K562 (cell line): Measurements from ENCODE around the gene MMP12. TPM values are rescaled to one million over a fixed set of nuclear protein-coding genes. Genes with fewer than 3 reads are reported as not detected.

Source experiments
- ATAC-seq: fragments of 200-7000 bp; cut with Tn5 transposase; 3 replicates; pipeline ENCODE4 v1.9.1; 2020; ENCODE audit warnings: moderate library complexity
- BruUV-seq: library from RNA; stranded (reverse); fragments of 400-500 nt; replicated peaks from 2 replicates; lab custom pipeline; 2021; lab: Mats Ljungman, UMichigan
- CTCF ChIA-PET: fragments of 300-600 bp; formaldehyde crosslinking; extraction: SDS; loops from one replicate; lab custom pipeline; 2021; ENCODE audit warnings: low intra/inter-chr PET ratio; lab: Yijun Ruan, JAX
- POLR2A ChIA-PET: fragments of 300-600, 350-650 bp; sonication (Branson Sonifier 250); formaldehyde crosslinking; extraction: SDS; loops from one replicate; lab custom pipeline; 2021; ENCODE audit warnings: antibody characterized with exemption, inconsistent platforms; lab: Yijun Ruan, JAX
- DNase-seq, 4 experiments: peaks; one replicate each; pipeline versions ENCODE4 v3.0.0 to v3.0.0-alpha.2; 2011 to 2018; ENCODE audit warnings: low spot score in 3 of 4, mixed read lengths in 3 of 4; ENCODE audit errors: extremely low read depth in 1 of 4
- FAIRE-seq: peaks from 2 replicates; lab custom pipeline; 2011; peaks lifted over from hg19 to GRCh38; lab: Jason Lieb, UNC
- H2AFZ ChIP-seq: 2 replicates; pipeline ENCODE4 v1.6.0; 2011; ENCODE audit warnings: low read depth, low read length, control low read depth, inconsistent platforms
- H3K27ac ChIP-seq: fragments of 200-600 bp; 3 replicates; pipeline ENCODE4 v1.8.0; 2011; ENCODE audit warnings: low read depth, mild to moderate bottlenecking, control low read depth, inconsistent platforms, low read length, moderate library complexity, mixed read lengths; ENCODE audit errors: extremely low read depth
- H3K27me3 ChIP-seq, 2 experiments: fragments of 300-600 bp in 1 of 2; 2 replicates in 1 of 2; 3 replicates in 1 of 2; pipeline versions ENCODE4 v1.6.0 to v1.8.0; 2011; ENCODE audit warnings: inconsistent platforms in 2 of 2, low read length in 2 of 2, mild to moderate bottlenecking in 1 of 2, mixed read lengths in 1 of 2, moderate library complexity in 1 of 2; ENCODE audit not compliant: control insufficient read depth in 2 of 2, insufficient read depth in 2 of 2
- H3K36me3 ChIP-seq: fragments of 300-600 bp; 3 replicates; pipeline ENCODE4 v1.8.0; 2011; ENCODE audit warnings: mild to moderate bottlenecking, low read length, inconsistent platforms; ENCODE audit not compliant: control insufficient read depth, insufficient read depth
- H3K4me1 ChIP-seq, 2 experiments: fragments of 200-600 bp in 1 of 2; replicated peaks in 1 of 2; 2 replicates in 1 of 2; 3 replicates in 1 of 2; pipeline versions ENCODE4 v1.5.1 to v1.8.0; 2011; ENCODE audit warnings: inconsistent platforms in 2 of 2, low read length in 2 of 2, mild to moderate bottlenecking in 1 of 2, mixed read lengths in 1 of 2, moderate library complexity in 1 of 2; ENCODE audit not compliant: control insufficient read depth in 2 of 2, insufficient read depth in 2 of 2
- H3K4me2 ChIP-seq: 2 replicates; pipeline ENCODE4 v1.6.1; 2011; ENCODE audit warnings: low read length, control low read depth, inconsistent platforms, mixed read lengths; ENCODE audit not compliant: insufficient read depth
- H3K4me3 ChIP-seq: fragments of 200-600 bp; sonication (generic), shearing (Covaris generic); 2 replicates; pipeline ENCODE4 v1.5.1; 2016; ENCODE audit warnings: control low read depth, inconsistent platforms
- H3K79me2 ChIP-seq: fragments of 200-600 bp; 3 replicates; pipeline ENCODE4 v1.8.0; 2011; ENCODE audit warnings: low read length, inconsistent platforms; ENCODE audit not compliant: control insufficient read depth, insufficient read depth
- H3K9ac ChIP-seq, 2 experiments: 2 replicates each; pipeline versions ENCODE4 v1.6.0 to v1.6.1; 2011; ENCODE audit warnings: low read depth in 2 of 2, low read length in 2 of 2, control low read depth in 1 of 2, inconsistent platforms in 1 of 2, mild to moderate bottlenecking in 1 of 2, mixed read lengths in 1 of 2; ENCODE audit not compliant: insufficient read depth in 1 of 2
- H3K9me1 ChIP-seq: one replicate; pipeline ENCODE4 v1.6.0; 2011; ENCODE audit warnings: inconsistent platforms, mild to moderate bottlenecking, low read length, moderate library complexity; ENCODE audit not compliant: control insufficient read depth, insufficient read depth
- H3K9me3 ChIP-seq: replicated peaks from 2 replicates; pipeline ENCODE4 v1.5.1; 2011; ENCODE audit warnings: low read depth, low read length, inconsistent platforms; ENCODE audit not compliant: control insufficient read depth, insufficient read depth
- H4K20me1 ChIP-seq: replicated peaks from 2 replicates; pipeline ENCODE4 v1.6.1; 2011; ENCODE audit warnings: low read length, inconsistent platforms, mixed read lengths; ENCODE audit not compliant: control insufficient read depth, insufficient read depth
- NELFE ChIP-seq: IDR thresholded peaks from 2 replicates; pipeline ENCODE4 v1.6.1; 2011; ENCODE audit warnings: mild to moderate bottlenecking; ENCODE audit not compliant: insufficient read depth, insufficient read length
- NFIC ChIP-seq: fragments of 450-650 bp; IDR thresholded peaks from 2 replicates; pipeline ENCODE4 v1.6.1; 2017; ENCODE audit warnings: mild to moderate bottlenecking, inconsistent platforms
- ZBTB8A ChIP-seq: fragments of 450-650 bp; IDR thresholded peaks from 2 replicates; pipeline ENCODE4 v1.6.1; 2018; ENCODE audit warnings: mild to moderate bottlenecking, moderate library complexity; ENCODE audit not compliant: partially characterized antibody
- ZNF561 ChIP-seq: fragments of 450-650 bp; formaldehyde crosslinking; conservative IDR thresholded peaks from 2 replicates; pipeline ENCODE4 v1.4.0; 2020; ENCODE audit warnings: mild to moderate bottlenecking, moderate library complexity
- ZNF764 ChIP-seq: fragments of 250-450 bp; sonication (Bioruptor Pico); IDR thresholded peaks from 2 replicates; pipeline ENCODE4 v1.4.0; 2020; ENCODE audit warnings: low read depth, mild to moderate bottlenecking, moderate library complexity
- WGBS: fragments of 100-300 bp; shearing (Covaris generic); methylation state at CpG from one replicate; pipeline ENCODE4 v1.1.6; 2016; ENCODE audit warnings: low coverage, mixed read lengths; ENCODE audit not compliant: insufficient coverage; ENCODE audit errors: missing lambda C conversion rate; 5-methylcytosine and 5-hydroxymethylcytosine counted together
- in situ Hi-C: fragments of 300-500 bp; cut with MboI; formaldehyde crosslinking; loops from 4 replicates; pipeline ENCODE4 v1.15.0; 2018; ENCODE audit warnings: inconsistent platforms, mixed read lengths
- intact Hi-C: fragments of 100-400 bp; cut with micrococcal nuclease; formaldehyde crosslinking; loops from 2 replicates; pipeline ENCODE4 v1.14.2; 2022
- polyA plus RNA-seq, 8 experiments: library from polyadenylated mRNA; depleted of rRNA in 4 of 8; stranded (reverse) in 5 of 8; unstranded in 3 of 8; fragments of >200 nt; fragmentation: Nextera tagmentation in 2 of 8; fragmentation: Illumina TruSeq in 1 of 8; extraction: Ambion mirVana in 2 of 8; extraction: Trizol in 1 of 8; gene quantifications; 2 replicates each; pipeline versions ENCODE4 v1.2.1 to v1.2.3, GENCODE V29; 2011 to 2014; ENCODE audit warnings: inconsistent platforms in 1 of 8, missing spikeins in 1 of 8
- total RNA-seq, 7 experiments: library from RNA; depleted of rRNA in 6 of 7; stranded (reverse); fragments of >200 nt in 6 of 7; fragmentation: Illumina TruSeq in 2 of 7; extraction: Trizol in 2 of 7; gene quantifications; 2 replicates each; pipeline versions ENCODE4 v1.2.1 to v1.2.3, GENCODE V29; 2011 to 2021; ENCODE audit warnings: low replicate concordance in 1 of 7
- TF ChIP-seq, protein P1 (sequence below): fragments of 450-650 bp; formaldehyde crosslinking; IDR thresholded peaks from 2 replicates; pipeline ENCODE4 v1.4.0; 2020; ENCODE audit warnings: mild to moderate bottlenecking, mixed read lengths
- TF ChIP-seq, protein P2 (sequence below): sonication (generic); formaldehyde crosslinking; IDR thresholded peaks from 2 replicates; pipeline ENCODE4 v1.8.0; 2022; ENCODE audit warnings: missing genetic modification reagents, mild to moderate bottlenecking, borderline replicate concordance
- TF ChIP-seq, protein P3 (sequence below): fragments of 200-800 bp; sonication (Bioruptor generic); IDR thresholded peaks from 2 replicates; pipeline ENCODE4 v1.6.1; 2016; ENCODE audit warnings: missing genetic modification characterization, missing compliant biosample characterization
- TF ChIP-seq, protein P4 (sequence below): fragments of 450-650 bp; IDR thresholded peaks from 2 replicates; pipeline ENCODE4 v1.6.1; 2016; ENCODE audit warnings: antibody characterized with exemption

MMP12 gene
- total and polyA plus RNA-seq, 9 of the 15 experiments (the other 6 are each of a cell fraction or from before 2014, with no cell fraction given), result not detected

DNA sequence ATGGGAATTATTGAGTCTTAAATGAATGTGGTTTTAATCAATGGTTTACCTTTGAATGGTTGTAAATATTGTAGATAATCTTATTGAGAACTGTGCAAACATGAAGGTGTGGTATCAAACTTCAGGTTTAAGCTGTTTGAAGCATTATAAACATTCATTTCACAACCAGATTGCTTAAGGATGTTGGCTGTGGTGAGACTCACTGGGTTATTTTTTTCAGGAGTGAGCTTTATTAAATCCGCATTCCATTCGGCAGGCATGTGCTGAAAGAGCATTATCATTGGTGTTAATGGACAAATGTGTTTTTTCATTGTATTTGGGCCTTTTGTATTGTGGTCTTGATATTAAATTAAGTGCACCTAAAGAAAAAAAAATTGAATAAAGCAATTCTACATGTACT lies 41.1 kb downstream of the MMP12 start:
- no peak overlapping the region for H2AFZ ChIP-seq
- FAIRE-seq, result no peak

More for the DNA sequence above, 41.1 kb downstream of the MMP12 start:
- ChIA-PET POLR2A (no interaction called here), CTCF (no interaction called here)
- TF ChIP-seq ZNF764 (CRISPR knock-in tag) (no peak), NELFE (no peak), NFIC (no peak), ZNF561 (CRISPR knock-in tag) (no peak), ZBTB8A (no peak)
- TF ChIP-seq, protein P1, sequence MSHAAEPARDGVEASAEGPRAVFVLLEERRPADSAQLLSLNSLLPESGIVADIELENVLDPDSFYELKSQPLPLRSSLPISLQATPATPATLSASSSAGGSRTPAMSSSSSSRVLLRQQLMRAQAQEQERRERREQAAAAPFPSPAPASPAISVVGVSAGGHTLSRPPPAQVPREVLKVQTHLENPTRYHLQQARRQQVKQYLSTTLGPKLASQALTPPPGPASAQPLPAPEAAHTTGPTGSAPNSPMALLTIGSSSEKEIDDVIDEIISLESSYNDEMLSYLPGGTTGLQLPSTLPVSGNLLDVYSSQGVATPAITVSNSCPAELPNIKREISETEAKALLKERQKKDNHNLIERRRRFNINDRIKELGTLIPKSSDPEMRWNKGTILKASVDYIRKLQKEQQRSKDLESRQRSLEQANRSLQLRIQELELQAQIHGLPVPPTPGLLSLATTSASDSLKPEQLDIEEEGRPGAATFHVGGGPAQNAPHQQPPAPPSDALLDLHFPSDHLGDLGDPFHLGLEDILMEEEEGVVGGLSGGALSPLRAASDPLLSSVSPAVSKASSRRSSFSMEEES (CRISPR knock-in tag), result no peak
- TF ChIP-seq, protein P2, sequence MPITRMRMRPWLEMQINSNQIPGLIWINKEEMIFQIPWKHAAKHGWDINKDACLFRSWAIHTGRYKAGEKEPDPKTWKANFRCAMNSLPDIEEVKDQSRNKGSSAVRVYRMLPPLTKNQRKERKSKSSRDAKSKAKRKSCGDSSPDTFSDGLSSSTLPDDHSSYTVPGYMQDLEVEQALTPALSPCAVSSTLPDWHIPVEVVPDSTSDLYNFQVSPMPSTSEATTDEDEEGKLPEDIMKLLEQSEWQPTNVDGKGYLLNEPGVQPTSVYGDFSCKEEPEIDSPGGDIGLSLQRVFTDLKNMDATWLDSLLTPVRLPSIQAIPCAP, result no peak
- TF ChIP-seq, protein P3, sequence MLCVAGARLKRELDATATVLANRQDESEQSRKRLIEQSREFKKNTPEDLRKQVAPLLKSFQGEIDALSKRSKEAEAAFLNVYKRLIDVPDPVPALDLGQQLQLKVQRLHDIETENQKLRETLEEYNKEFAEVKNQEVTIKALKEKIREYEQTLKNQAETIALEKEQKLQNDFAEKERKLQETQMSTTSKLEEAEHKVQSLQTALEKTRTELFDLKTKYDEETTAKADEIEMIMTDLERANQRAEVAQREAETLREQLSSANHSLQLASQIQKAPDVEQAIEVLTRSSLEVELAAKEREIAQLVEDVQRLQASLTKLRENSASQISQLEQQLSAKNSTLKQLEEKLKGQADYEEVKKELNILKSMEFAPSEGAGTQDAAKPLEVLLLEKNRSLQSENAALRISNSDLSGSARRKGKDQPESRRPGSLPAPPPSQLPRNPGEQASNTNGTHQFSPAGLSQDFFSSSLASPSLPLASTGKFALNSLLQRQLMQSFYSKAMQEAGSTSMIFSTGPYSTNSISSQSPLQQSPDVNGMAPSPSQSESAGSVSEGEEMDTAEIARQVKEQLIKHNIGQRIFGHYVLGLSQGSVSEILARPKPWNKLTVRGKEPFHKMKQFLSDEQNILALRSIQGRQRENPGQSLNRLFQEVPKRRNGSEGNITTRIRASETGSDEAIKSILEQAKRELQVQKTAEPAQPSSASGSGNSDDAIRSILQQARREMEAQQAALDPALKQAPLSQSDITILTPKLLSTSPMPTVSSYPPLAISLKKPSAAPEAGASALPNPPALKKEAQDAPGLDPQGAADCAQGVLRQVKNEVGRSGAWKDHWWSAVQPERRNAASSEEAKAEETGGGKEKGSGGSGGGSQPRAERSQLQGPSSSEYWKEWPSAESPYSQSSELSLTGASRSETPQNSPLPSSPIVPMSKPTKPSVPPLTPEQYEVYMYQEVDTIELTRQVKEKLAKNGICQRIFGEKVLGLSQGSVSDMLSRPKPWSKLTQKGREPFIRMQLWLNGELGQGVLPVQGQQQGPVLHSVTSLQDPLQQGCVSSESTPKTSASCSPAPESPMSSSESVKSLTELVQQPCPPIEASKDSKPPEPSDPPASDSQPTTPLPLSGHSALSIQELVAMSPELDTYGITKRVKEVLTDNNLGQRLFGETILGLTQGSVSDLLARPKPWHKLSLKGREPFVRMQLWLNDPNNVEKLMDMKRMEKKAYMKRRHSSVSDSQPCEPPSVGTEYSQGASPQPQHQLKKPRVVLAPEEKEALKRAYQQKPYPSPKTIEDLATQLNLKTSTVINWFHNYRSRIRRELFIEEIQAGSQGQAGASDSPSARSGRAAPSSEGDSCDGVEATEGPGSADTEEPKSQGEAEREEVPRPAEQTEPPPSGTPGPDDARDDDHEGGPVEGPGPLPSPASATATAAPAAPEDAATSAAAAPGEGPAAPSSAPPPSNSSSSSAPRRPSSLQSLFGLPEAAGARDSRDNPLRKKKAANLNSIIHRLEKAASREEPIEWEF, result no peak
- TF ChIP-seq, protein P4, sequence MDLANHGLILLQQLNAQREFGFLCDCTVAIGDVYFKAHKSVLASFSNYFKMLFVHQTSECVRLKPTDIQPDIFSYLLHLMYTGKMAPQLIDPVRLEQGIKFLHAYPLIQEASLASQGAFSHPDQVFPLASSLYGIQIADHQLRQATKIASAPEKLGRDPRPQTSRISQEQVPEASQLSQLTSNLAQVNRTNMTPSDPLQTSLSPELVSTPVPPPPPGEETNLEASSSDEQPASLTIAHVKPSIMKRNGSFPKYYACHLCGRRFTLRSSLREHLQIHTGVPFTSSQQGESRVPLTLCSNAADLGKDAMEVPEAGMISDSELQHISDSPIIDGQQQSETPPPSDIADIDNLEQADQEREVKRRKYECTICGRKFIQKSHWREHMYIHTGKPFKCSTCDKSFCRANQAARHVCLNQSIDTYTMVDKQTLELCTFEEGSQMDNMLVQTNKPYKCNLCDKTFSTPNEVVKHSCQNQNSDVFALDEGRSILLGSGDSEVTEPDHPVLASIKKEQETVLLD, result no peak
- Histone ChIP-seq H3K27ac (no peak overlapping the region), H3K9ac (no peak overlapping the region), H3K36me3 (no peaks in the 10 kb centered on the region), H3K27me3 (no peaks in the 10 kb centered on the region), H3K79me2 (no peaks in the 10 kb centered on the region), H4K20me1 (no peaks in the 10 kb centered on the region), H3K4me1 (no peaks in the 10 kb centered on the region), H3K4me3 (no peak overlapping the region), H3K9me1 (no peaks in the 10 kb centered on the region), H3K9me3 (no peaks in the 10 kb centered on the region), H3K4me2 (no peak overlapping the region)
- 0% methylated on average over 2 of the region's 2 CpGs for WGBS
- intact Hi-C loops (loop anchor here (10.0 kb wide), 1 partner anchor 201 kb away; no protein-coding TSS in a partner anchor), in situ Hi-C loops (no loop called here)
- DNase-seq, result no peak
- no peak for ATAC-seq
- no TSS peak for BruUV-seq
